ENCODE results near the gene CTSO. TPM values are rescaled to one million over a fixed set of nuclear protein-coding genes. Genes with fewer than 3 reads are reported as not detected.

CTSO gene
- total and polyA plus RNA-seq, 2 of the 8 experiments (the other 6 are each of a cell fraction or from before 2014, with no cell fraction given), result 0.39 to 0.41 TPM

GRCh38 chr4:155887045-155887444, 66.6 kb downstream of the CTSO start:
- Histone ChIP-seq H2BK120ac (replicated peaks; ENCODE audit: low read depth, low read length) (no peak overlapping the region), H2BK12ac (ENCODE audit: low read depth, low read length) (no peak overlapping the region), H3K4me3 (ENCODE audit: extremely low read depth in 1 of 4, insufficient read depth in 2 of 4, low read depth in 3 of 4, low read length in 4 of 4) (no peak overlapping the region), H2BK15ac (ENCODE audit: low read length) (no peak overlapping the region), H2BK5ac (ENCODE audit: low read depth, low read length) (no peak overlapping the region), H3K79me1 (ENCODE audit: low read depth, low read length) (no peaks in the 10 kb centered on the region), H3K27ac (ENCODE audit: low read depth, low read length) (no peak overlapping the region), H3K9ac (replicated peaks in 1 of 4; ENCODE audit: extremely low read depth in 1 of 4, low read depth in 3 of 4, low read length in 3 of 4) (no peak overlapping the region), H4K8ac (ENCODE audit: extremely low read depth, insufficient read depth, low read length) (no peak overlapping the region), H3K14ac (ENCODE audit: insufficient read length) (no peak overlapping the region), H3K27me3 (replicated peaks in 1 of 4; ENCODE audit: control insufficient read depth in 3 of 4, extremely low read depth in 1 of 4, insufficient read depth in 3 of 4, low read length in 3 of 4) (no peaks in the 10 kb centered on the region), H3K36me3 (ENCODE audit: control insufficient read depth in 2 of 4, insufficient read depth in 4 of 4, low read length in 3 of 4) (no peaks in the 10 kb centered on the region), H3K23ac (ENCODE audit: insufficient read length) (no peak overlapping the region), H3K18ac (ENCODE audit: extremely low read depth, low read length) (no peak overlapping the region), H3K56ac (replicated peaks; ENCODE audit: insufficient read length, low read depth, low read length) (no peak overlapping the region), H2AK5ac (ENCODE audit: low read depth, low read length) (no peak overlapping the region), H4K20me1 (replicated peaks in 1 of 2; ENCODE audit: control insufficient read depth in 1 of 2, insufficient read depth in 2 of 2, low read length in 2 of 2) (no peaks in the 10 kb centered on the region), H3K4me1 (replicated peaks in 1 of 4; ENCODE audit: control insufficient read depth in 3 of 4, insufficient read depth in 4 of 4, low read length in 3 of 4) (no peaks in the 10 kb centered on the region), H3K9me3 (ENCODE audit: insufficient read depth in 2 of 2, low read depth in 1 of 2, low read length in 1 of 2) (peaks cover 0 to 3% of the 10 kb centered on the region in 2 experiments; a peak in 1 of 4 replicates), H3K79me2 (ENCODE audit: control insufficient read depth in 1 of 2, insufficient read depth in 2 of 2, low read length in 2 of 2) (no peaks in the 10 kb centered on the region), H3K23me2 (ENCODE audit: low read depth, low read length) (no peaks in the 10 kb centered on the region), H2BK20ac (ENCODE audit: low read length) (no peak overlapping the region), H2AFZ (ENCODE audit: low read length) (no peak overlapping the region), H4K5ac (ENCODE audit: insufficient read length, low read depth, low read length) (no peak overlapping the region), H3K4ac (replicated peaks; ENCODE audit: insufficient read length, low read depth, low read length) (no peak overlapping the region), H4K91ac (replicated peaks; ENCODE audit: insufficient read length, low read length) (no peak overlapping the region), H3K4me2 (ENCODE audit: insufficient read depth in 1 of 2, low read depth in 2 of 2, low read length in 2 of 2) (no peak overlapping the region)
- CTCF ChIA-PET (ENCODE audit: partially characterized antibody), result interaction anchor here (0.6 kb wide), 2 partner anchors 24 to 1521 kb away, joined by 3 to 5 read pairs; no protein-coding TSS in a partner anchor
- FAIRE-seq, result no peak
- DNase-seq (ENCODE audit: low read depth in 1 of 2, low spot score in 2 of 2), result no peak
- 97% methylated on average over 1 of the region's 1 CpG; no CpG with 5 or more reads in 1 of the 2 experiments for WGBS, 2 experiments (ENCODE audit: extremely low coverage in 1 of 2, insufficient coverage in 1 of 2, insufficient read length in 1 of 2, insufficient replicate concordance in 2 of 2, low coverage in 1 of 2, low lambda C conversion rate in 2 of 2, missing lambda C conversion rate in 1 of 2)
- POLR2A ChIA-PET (ENCODE audit: partially characterized antibody), result no interaction called here
- no peak for TF ChIP-seq SP4 (IDR thresholded peaks at IDR 0.05; ENCODE audit: low read length)
- no peak for TF ChIP-seq POLR2A (IDR thresholded peaks at IDR 0.05; ENCODE audit: control extremely low read depth in 1 of 2, low read depth in 2 of 2, low read length in 2 of 2)
- no peak for TF ChIP-seq ZNF274 (IDR thresholded peaks at IDR 0.05; ENCODE audit: borderline replicate concordance, extremely low read depth, low read length)
- no peak for TF ChIP-seq CHD1 (IDR thresholded peaks at IDR 0.05; ENCODE audit: low read depth, low read length)
